Measurements from ENCODE around the gene ACTL7B. TPM values are rescaled to one million over a fixed set of nuclear protein-coding genes. Genes with fewer than 3 reads are reported as not detected.

The ACTL7B gene
- total and polyA plus RNA-seq, 2 of the 8 experiments (the other 6 are each of a cell fraction or from before 2014, with no cell fraction given) = not detected

DNA sequence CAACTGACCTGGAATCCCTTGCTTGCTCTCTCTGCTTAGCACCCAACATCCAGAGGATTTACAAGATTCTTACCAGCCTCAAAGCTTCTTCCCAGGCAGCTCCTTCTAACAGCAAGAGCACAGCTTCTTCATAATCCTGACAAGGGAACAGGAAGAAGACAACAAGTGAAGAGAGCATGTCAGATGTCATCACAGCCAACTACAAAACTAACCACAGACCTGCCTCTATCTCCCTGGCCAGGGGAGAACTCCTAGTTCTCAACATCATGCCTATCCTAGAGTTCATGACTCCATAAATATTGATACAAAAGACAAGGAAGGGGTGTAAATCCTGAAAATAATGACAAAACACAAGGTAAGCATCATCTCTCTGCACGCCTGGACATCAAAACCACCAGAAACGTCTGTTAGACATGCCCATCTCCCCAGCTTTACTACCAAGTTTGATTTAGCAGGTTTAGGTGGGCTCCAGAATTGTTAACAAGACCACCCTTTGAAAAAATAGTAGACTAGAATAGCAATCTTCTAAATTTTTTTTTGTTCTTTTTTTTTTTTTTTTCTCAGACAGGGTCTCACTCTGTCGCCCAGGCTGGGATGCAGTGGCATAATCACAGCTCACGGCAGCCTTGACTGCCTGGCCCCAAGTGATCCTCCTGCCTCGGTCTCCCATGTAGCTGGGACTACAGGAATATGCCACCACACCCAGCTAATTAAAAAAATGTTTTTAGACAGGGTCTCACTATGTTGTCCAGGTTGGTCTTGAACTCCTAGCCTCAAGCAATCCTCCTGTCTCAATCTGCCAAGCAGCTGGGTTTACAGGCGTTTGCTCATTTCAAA is 26.5 kb upstream of the ACTL7B start (continued):
- no peak for TF ChIP-seq CHD7 (IDR thresholded peaks at IDR 0.05; ENCODE audit: insufficient replicate concordance, low read length)
